Ovary (tissue), 3 donors: ENCODE data around the gene SPR.

ENCODE experiments used
- CTCF ChIP-seq, 3 donors: fragments of 450-650 bp in 2 of 3; fragments of 200-600 bp in 1 of 3; IDR thresholded peaks; one replicate each; pipeline versions ENCODE4 v1.5.1 to v1.8.0; 2016 to 2022; ENCODE audit warnings: antibody characterized with exemption in 3 of 3, mild to moderate bottlenecking in 1 of 3
- EP300 ChIP-seq: sonication (generic); formaldehyde crosslinking; IDR thresholded peaks from one replicate; pipeline ENCODE4 v1.6.1; 2017; ENCODE audit warnings: antibody characterized with exemption
- POLR2A ChIP-seq: fragments of 450-650 bp; IDR thresholded peaks from one replicate; pipeline ENCODE4 v1.6.1; 2017; ENCODE audit warnings: antibody characterized with exemption, mild to moderate bottlenecking, moderate library complexity
- donor health status: DM: no; HTN: no; CAD: no.

- TF ChIP-seq CTCF (IDR thresholded peaks at IDR 0.05): no peak
- no peak for TF ChIP-seq EP300
- no peak for TF ChIP-seq POLR2A
Observed at GRCh38 chr2:72889991-72890390, 2.8 kb downstream of the SPR start.
